ENCODE results near the gene RHOV.

GRCh38 chr15:40893733-40894680 is 20.0 kb upstream of the RHOV start, which contains the start of gene VPS18:
- TF ChIP-seq CTCF (conservative IDR thresholded peaks at IDR 0.05 in 1 of 2, IDR thresholded peaks at IDR 0.05 in 1 of 2; ENCODE audit: low read depth in 1 of 2, low read length in 2 of 2) (peak; percentile 64 to 77), EZH2 (IDR thresholded peaks at IDR 0.05; ENCODE audit: low read length, missing control alignments) (no peak)

Data from fibroblast of lung (primary cell).